M059J (cell line): ENCODE results near the gene PDS5B. TPM values are rescaled to one million over a fixed set of nuclear protein-coding genes. Genes with fewer than 3 reads are reported as not detected.
A peak's percentile ranks its signal among the peaks of the same experiment; 100 is the strongest.
"Not testable (repeated sequence)": the region's sequence is repeated elsewhere in the genome, so short reads cannot be mapped to it uniquely, and the experiment has no call there.

ENCODE experiments used
- DNase-seq: peaks from one replicate; pipeline ENCODE4 v3.0.0-alpha.2; 2012; ENCODE audit warnings: low read depth
- total RNA-seq: library from RNA; depleted of rRNA; stranded (reverse); fragments of >200 nt; shearing (Covaris generic); gene quantifications from 2 replicates; pipeline ENCODE4 v1.2.3, GENCODE V29; 2014; rRNA removed

The PDS5B gene
- total RNA-seq, 1 experiment from 2014 or later: 22.7 TPM

DNA sequence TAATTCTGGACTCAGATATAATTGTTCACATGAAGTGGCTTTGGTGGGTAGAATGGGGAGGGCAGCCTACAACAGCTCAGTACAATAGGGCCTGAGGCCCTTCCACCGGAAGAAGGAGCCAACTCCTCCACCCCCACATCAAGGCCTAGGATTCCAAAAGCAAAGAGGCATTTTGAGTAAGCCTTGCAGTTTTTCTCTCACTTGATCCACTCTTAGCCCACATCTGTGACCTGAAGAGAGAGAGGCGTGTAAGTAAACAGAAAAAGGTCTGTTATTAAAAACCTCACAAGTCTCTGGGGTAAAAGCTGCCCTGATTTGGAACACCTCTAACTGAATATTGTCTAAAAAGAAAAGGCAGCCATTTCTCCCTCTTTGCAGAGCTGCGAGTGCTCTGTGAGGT lies 215.9 kb downstream of the PDS5B start:
- DNase-seq: peak; percentile 3

DNA sequence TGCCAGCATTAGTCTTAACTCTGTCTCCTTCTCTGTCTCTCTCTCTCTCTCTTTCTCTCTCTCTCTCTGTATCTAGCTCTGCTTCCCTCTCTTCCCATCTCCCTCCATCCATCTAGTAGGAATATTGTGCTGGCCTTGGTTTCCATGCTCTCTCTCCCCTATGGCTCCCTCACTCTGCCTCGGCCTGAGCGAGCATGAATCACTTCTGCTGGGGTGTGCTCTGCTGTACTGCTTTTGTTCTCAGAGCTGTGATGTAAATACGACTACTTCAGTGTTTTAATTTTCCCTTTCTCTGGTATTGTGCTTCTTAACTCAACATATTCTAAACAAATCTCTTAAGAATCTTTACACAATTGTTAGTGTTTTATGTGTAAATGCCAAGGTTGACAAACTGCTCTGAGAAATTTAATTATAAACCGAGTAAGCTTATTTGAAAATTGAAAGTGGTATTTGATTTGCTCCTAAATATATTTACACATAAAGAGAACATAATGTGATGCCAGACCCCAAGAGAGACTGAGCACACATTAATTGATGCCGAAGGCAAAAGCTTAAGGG lies 218.5 kb downstream of the PDS5B start:
- DNase-seq: peak; percentile 30

DNA sequence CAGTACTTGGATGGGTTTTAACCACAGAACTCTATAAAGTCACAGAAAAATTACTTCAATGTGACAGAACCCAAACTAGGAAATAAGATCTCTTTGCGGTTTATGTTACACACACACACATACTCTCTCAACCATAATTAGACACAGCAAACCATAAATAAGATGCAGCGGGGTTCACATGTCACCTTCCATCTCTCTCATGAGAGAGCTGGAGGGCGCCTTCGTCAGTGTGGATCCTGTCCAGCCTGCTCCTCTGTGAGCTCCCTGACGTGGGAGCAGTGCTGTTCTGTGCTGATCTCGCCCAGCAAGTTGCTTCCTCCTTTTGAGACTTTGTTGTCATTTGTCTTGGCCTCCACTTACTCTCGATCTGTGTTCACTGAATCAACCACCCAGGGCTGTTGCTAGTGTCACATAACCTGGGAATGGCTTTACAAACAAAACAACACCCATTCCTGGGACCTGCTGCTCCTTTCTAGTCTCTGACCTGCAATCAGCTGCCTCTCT lies 225.1 kb downstream of the PDS5B start:
- DNase-seq: peak; percentile 64

DNA sequence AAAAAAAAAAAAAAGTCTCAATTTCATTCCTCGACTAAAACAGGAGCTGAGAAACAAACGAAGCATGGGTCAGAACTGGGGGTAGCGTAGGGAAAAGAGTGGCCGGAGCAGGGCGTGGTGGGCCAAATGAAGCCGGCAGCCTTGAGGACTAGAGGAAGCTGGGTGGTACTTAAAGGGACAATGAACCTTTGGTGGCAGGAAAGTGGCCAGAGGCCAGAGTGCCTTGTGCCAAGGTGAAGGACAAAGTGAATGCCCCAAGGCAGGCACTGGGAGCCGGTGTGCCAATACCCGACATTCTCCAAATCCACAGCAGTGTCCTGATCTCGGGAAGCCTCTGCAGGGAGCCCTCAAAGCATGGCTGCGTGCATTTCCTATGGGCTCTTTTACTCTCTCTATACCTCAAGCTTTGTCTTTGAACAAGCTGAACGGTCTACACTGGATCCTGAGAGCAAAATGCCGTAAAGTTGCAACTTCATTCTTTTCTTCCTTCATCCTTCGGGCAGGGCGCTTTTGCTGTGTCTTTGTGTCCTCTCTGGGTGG lies 235.0 kb downstream of the PDS5B start:
- no peak for DNase-seq

DNA sequence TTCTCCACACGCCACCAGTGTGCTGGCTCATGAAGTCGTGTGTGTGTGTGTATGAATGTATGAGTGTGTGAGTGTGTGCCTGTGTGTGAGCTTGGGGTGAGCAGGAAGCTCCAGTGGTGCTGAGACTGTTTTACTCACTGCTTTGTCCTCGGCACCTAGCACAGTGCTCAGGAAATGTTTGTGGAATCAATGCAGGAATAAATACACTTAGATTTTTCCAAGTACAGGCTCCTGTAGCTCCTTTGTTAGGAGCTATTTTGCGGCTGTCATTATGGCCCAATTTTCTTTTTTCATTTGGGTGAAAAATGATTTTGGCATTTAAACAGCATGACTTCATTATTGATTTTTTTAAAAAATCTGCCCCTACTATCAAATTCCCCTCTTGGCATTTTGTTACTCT lies 236.5 kb downstream of the PDS5B start:
- DNase-seq: no peak

DNA sequence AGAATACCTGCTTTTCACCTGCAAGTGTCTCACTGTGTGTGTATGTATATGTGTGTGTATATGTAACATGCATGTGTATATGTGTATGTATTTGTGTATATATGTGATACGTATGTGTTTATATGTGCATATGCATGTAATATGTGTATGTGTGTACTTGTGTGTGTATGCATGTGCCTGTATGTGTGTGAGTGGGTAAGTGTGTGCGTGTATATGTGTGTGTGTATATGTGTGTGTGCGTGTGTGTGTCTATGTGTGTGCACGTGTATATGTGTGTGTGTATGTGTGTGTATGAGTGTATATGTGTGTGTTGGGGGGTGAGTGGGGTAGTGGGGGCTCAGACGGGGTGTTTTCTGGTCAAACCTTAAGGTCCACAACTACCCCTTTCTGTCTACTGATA lies 237.3 kb downstream of the PDS5B start:
- DNase-seq: no peak

DNA sequence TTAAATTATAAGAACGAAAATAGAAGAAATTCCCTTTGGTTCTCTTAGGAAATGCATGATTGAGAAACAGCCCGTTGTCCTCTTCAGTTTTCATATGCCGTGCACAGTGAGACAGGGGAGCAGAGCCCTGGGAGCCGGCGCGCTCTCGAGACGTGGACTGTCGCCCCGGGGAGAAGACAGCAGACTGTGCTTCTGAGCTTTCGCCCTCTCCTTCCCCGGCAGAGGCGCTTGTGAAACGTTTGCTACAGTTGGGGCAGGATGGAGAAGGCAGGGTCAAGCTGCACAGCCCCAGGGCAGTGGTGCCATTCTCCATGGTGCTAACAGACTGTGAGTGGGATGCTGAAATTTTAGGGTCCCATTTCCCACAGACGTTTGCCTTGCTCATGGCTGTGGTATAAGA lies 237.8 kb downstream of the PDS5B start:
- DNase-seq: no peak

DNA sequence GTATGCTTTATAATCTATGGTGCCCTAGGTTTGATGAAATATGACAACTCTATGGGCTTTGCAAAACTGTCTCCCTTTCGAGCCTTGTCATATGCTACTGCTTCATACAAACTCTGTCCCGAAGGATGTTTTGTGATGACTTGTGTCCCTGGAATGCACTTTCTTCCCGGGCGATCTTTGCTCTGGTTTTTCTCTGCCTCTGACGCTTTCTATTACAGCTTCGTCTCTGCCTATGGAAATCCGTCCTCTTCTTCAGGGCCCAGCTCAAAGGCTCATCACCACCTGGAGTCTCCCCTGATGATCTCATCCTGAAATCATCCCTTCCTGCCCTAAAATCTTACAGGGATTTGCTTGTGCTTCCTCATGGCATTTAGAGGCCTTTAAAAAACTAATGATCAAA lies 238.4 kb downstream of the PDS5B start:
- DNase-seq: peak; percentile 95

DNA sequence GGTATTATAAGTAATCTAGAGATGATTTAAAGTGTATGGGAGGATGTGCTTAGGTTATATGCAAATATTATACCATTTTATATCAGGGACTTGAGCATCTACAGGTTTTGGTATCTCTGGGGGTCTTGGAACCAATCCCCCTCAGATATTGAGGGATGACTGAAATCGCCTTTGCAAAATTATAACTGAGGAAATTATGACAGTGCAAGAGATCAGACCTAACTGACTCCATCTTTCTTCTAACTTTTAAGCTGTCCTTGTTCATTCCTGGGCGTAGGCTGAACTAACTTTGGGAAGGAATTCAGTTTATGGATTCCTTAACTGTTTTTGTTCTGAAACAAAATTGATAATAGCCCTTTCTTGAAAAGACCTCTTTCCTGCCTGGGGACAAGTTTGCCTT lies 239.2 kb downstream of the PDS5B start:
- no peak for DNase-seq

DNA sequence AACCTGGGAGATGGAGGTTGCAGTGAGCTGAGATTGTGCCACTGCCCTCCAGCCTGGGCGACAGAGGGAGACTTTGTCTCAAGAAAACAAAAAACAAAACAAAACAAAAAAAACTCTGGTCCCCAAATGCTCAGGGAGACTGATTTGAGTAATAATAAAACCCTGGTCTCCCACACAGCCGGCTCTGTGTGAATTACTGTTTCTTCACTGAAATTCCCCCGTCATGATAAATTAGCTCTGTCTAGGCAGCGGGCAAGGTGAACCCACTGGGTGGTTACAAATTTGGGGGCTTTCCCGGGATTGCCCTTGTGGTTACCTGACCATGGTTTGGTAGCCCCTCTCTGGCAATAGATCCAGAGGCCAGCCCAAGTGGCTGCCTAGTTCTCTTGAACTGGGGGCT lies 240.1 kb downstream of the PDS5B start:
- not testable (repeated sequence) for DNase-seq

Other genes starting within 250 kb of the PDS5B start
- gene N4BP2L1, start 158.3 kb upstream of the PDS5B start, total RNA-seq: 0.66 and 2.1 TPM in 2 replicates
- 26.5 and 31.0 TPM in 2 replicates for gene N4BP2L2, start 47.7 kb upstream of the PDS5B start, total RNA-seq